ENCODE measurements around the gene RAB7B.

Gene RAB7B

DNA sequence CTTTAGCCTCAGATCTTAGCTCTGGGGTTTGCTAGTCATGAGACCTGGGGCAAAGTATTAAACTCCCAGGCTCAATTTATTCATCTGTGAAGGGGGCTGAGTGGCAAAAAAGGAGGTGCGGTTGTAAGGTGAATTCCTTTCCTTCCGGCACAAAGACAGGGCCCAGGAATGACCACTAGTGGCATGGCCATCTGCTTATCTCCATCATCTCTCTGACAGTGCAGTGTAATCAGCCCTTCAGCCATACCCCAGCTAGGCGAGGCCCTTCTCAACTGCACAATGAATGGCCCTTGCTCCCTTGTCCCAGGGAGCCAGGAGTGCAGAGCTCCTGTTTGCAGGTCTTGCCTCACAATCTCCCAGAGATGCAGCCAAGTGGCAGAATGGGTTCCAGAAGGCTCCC, 54.3 kb downstream of the RAB7B start:
- no peak for ATAC-seq

GRCh38 chr1:205948039-205948438, 55.2 kb downstream of the RAB7B start:
- no peak for ATAC-seq

More for the DNA sequence above, 54.3 kb downstream of the RAB7B start:
- DNase-seq = no peak

GRCh38 chr1:205947024-205947423, 56.2 kb downstream of the RAB7B start:
- ATAC-seq = no peak
- DNase-seq = no peak

More at GRCh38 chr1:205948039-205948438, 55.2 kb downstream of the RAB7B start:
- DNase-seq = no peak

DNA sequence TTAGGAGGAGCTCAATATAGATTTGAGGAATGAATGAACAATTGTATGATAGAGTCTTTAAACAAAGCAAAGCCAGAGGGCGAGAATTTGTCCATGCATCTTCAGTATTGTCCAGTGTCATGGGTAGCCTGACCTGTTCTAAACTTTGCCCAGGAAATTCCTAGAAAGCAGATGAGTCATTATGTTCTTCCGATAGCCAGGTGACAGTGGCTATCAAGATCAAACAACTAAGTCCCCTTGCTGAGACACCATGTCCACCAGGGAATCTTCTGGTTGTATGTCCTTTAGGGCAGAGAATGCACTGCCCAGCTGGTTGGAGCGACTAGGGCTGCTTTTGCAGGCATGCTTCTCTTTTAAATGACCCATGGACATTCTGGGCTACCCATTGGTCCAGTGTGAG, 58.1 kb downstream of the RAB7B start:
- DNase-seq = no peak
- no peak for ATAC-seq

DNA sequence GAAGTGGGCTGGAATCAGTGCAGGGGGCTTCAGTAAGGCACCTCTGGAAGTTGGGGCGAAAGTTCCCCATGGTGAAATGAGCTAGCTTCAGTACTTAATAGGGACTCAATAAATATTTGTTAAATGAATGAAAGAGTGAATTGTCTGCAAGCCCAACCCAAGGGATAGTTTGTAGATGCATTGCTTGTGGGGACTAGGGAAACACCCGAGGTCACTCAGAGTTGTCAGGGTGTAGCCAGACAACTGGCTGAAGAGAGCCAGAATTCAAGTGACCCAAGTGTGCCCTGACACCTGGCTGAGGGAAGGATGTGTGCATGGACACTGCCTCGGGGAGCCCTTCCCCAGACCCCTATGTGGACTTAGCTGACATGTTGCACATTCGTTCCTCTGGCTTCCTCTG, 58.7 kb downstream of the RAB7B start:
- ATAC-seq = no peak
- DNase-seq = no peak

DNA sequence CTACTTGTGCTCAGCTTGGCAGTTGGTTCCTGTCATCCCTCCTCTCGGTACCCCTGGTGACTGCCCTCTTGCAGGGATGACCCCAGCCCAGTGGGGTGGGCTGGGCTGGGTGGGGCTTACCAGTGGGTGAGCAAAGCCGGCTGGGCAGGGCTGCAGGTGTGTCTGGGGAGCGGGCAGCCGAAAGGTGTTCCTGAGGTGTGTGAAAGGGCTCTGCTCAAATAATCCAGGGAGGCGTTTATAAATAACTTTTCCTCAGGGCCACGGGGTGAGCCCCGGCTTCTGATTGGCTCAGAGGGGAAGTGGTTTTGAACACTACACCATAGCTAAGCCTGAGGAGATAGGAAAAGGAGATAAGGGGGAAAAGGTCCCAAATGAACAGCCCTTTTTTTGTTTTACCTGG, 60.0 kb downstream of the RAB7B start, which contains the start of gene SLC26A9:
TSS of gene SLC26A9 (minus strand) at position 212 of the 400 bp plus-strand sequence. CDS start 7,636 bp downstream, outside the sequence.
- DNase-seq (no peak), ATAC-seq (no peak)

GRCh38 chr1:205942631-205943159, 60.5 kb downstream of the RAB7B start:
- ATAC-seq (no peak), DNase-seq (no peak)

GRCh38 chr1:205940710-205941109, 62.5 kb downstream of the RAB7B start:
- ATAC-seq (no peak), DNase-seq (no peak)

GRCh38 chr1:205939690-205940330, 63.4 kb downstream of the RAB7B start:
- ATAC-seq (no peak), DNase-seq (peak; percentile 16)

- no peak for DNase-seq
These were observed 64.5 kb downstream of the RAB7B start for GRCh38 chr1:205938682-205939081.

DNA sequence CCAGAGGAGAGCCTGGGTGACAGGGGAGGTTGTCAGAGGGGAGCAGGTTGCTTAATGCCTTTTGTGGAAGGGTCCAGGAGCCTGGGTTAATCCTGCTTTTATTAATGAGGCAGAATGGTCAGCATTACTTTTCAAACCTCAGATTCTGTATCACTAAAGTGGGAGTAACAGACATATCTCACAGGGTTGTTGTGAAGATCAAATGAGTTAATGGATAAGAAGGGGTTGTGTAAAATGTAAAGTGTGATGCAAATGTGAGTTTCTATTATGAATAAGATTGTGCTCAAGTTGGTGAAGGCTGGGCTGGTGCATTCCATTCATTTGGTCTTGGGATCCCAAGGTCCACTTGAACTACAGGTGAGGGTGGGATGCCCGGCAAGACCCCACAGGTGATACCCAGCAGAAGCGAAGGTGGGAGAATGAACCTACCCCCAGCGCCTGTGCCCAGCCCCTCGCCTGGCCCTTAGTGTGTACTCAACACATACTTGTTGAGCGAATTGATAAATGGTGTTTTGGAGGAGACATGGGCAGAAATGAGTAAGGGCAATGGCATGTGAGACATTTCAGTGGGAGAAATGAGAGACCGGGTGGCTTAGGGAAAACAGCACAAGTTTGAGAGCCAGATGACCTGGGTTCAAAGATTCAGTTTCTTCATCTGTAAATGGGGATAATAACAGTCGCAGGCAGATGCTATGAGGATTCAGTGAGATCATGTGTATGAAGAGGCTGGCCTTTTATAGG, 66.2 kb downstream of the RAB7B start:
- ATAC-seq = no peak

More at GRCh38 chr1:205938682-205939081, 64.5 kb downstream of the RAB7B start:
- no peak for ATAC-seq

GRCh38 chr1:205936311-205936710, 66.9 kb downstream of the RAB7B start:
- DNase-seq = no peak
- no peak for ATAC-seq

More for the DNA sequence above, 66.2 kb downstream of the RAB7B start:
- DNase-seq = no peak

DNA sequence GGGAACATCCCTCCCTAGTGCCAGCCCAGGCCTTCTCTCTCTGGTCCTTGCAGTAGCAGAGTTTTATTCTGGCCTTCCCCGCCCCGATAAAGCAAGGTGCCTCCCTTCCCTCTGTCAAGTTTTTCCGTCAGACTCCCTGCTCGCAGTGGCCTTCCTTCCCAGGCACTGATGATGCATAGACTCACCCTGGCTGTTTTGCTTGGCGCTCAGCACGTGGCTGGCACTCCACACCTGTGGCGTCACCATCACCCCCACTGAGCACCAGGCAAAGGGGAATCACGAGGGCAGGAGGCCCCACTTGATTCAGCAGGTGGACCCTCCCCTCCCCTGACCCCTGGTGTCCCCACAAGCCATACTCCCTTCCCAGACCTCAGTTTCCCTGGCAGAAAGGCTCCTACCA, 67.3 kb downstream of the RAB7B start:
- no peak for ATAC-seq
- DNase-seq = no peak

- no peak for ATAC-seq
- DNase-seq = no peak
These were observed 68.4 kb downstream of the RAB7B start for GRCh38 chr1:205934788-205935187.

GRCh38 chr1:205933671-205934618, 69.2 kb downstream of the RAB7B start:
- DNase-seq = no peak
- ATAC-seq = no peak

- DNase-seq (no peak), ATAC-seq (no peak)
These were observed 70.4 kb downstream of the RAB7B start for GRCh38 chr1:205932776-205933175.

GRCh38 chr1:205930799-205931281, 72.4 kb downstream of the RAB7B start:
- DNase-seq (no peak), ATAC-seq (no peak)

DNA sequence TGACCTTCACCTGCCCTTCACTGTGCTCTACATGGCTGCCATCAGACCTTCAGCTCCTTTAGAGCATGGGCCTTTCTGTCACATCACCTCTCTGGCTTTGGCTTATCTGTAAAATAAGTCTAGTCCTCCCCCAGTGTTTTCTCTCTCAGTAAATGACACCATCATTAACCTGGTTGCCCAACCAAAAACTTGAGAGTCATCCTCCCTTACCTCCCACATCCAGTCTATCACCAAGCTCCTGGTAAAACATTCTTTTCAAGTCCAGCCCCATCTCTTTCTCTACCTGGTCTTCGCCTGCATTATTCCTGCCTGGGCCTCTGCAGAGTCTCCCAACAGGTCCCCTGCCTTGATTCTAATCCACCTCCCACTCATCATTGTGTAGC, 73.0 kb downstream of the RAB7B start:
- no peak for ATAC-seq

GRCh38 chr1:205929496-205930194, 73.5 kb downstream of the RAB7B start:
- ATAC-seq (no peak), DNase-seq (no peak)

More for the DNA sequence above, 73.0 kb downstream of the RAB7B start:
- DNase-seq = no peak

DNA sequence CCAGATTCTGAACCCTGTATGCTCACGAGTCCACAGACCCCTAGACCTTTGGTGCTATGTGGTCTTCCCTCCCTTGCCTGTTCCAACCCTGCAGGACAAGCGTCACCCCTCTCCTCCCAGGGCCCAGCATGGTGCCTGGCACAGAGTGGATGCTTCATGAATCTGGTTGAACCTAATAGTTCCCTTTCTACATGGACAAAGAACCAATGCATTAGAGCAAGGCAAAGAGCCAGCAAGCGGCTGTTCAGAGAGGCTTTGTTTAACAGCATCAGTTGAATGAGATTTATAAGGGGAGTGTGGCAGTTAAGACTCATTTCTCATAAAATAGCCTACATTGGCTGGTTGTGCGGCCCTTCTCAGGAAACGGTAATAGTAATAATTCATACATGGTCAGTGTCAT, 74.9 kb downstream of the RAB7B start:
- no peak for DNase-seq
- no peak for ATAC-seq

- DNase-seq (no peak), ATAC-seq (no peak)
These were observed 75.5 kb downstream of the RAB7B start for GRCh38 chr1:205927676-205928075.
